KBM-7 (cell line): ENCODE data around the gene PTPRE.

Experiments
- DNase-seq: peaks from one replicate; pipeline ENCODE4 v3.0.0-alpha.2; 2015
- in situ Hi-C: fragments of 300-500 bp; cut with MboI; formaldehyde crosslinking; loops from 2 replicates; pipeline ENCODE4 v1.14.3; 2020; ENCODE audit warnings: low sequenced_read_pairs, low pct_unique_long_range_greater_than_20kb, mixed read lengths

PTPRE gene

GRCh38 chr10:128056303-128057050 is 149.6 kb downstream of the PTPRE start:
- in situ Hi-C loops: no loop called here
- DNase-seq: no peak

GRCh38 chr10:128058106-128058749 is 151.3 kb downstream of the PTPRE start:
- no peak for DNase-seq
- in situ Hi-C loops: no loop called here

GRCh38 chr10:128058750-128059134 is 151.8 kb downstream of the PTPRE start:
- no peak for DNase-seq
- in situ Hi-C loops: no loop called here

- in situ Hi-C loops: no loop called here
These were observed 152.5 kb downstream of the PTPRE start for GRCh38 chr10:128059266-128059981.

GRCh38 chr10:128059982-128060293 is 153.0 kb downstream of the PTPRE start:
- in situ Hi-C loops: no loop called here

More at GRCh38 chr10:128059266-128059981, 152.5 kb downstream of the PTPRE start:
- DNase-seq: no peak

GRCh38 chr10:128060341-128061250 is 153.7 kb downstream of the PTPRE start:
- in situ Hi-C loops: no loop called here
- no peak for DNase-seq

More at GRCh38 chr10:128059982-128060293, 153.0 kb downstream of the PTPRE start:
- DNase-seq: no peak

- in situ Hi-C loops: no loop called here
- DNase-seq: no peak
These were observed 154.7 kb downstream of the PTPRE start for GRCh38 chr10:128061306-128062300.

- in situ Hi-C loops: no loop called here
- peak; percentile 35 for DNase-seq
These were observed 155.5 kb downstream of the PTPRE start for GRCh38 chr10:128062331-128062880.

GRCh38 chr10:128062881-128063563 is 156.1 kb downstream of the PTPRE start:
- DNase-seq: peak; percentile 91
- in situ Hi-C loops: no loop called here

- in situ Hi-C loops: no loop called here
- DNase-seq: no peak
These were observed 156.8 kb downstream of the PTPRE start for GRCh38 chr10:128063736-128064107.

- peak; percentile 96 for DNase-seq
- in situ Hi-C loops: no loop called here
These were observed 157.4 kb downstream of the PTPRE start for GRCh38 chr10:128064108-128064969.

GRCh38 chr10:128064970-128065580 is 158.2 kb downstream of the PTPRE start:
- in situ Hi-C loops: no loop called here
- no peak for DNase-seq

- no peak for DNase-seq
- in situ Hi-C loops: no loop called here
These were observed 159.1 kb downstream of the PTPRE start for GRCh38 chr10:128065881-128066534.

GRCh38 chr10:128066870-128067382 is 160.0 kb downstream of the PTPRE start:
- no peak for DNase-seq
- in situ Hi-C loops: no loop called here

- in situ Hi-C loops: no loop called here
- DNase-seq: no peak
These were observed 160.9 kb downstream of the PTPRE start for GRCh38 chr10:128067691-128068397.
